IgD-negative memory B cell (primary cell): Measurements from ENCODE around the gene ZNF611. TPM values are rescaled to one million over a fixed set of nuclear protein-coding genes. Genes with fewer than 3 reads are reported as not detected.
"Not testable (repeated sequence)": the region's sequence is repeated elsewhere in the genome, so short reads cannot be mapped to it uniquely, and the experiment has no call there.

Experiments
- H3K27ac Mint-ChIP-seq, 3 donors: one replicate each; pipeline ENCODE4 v1.8.0; 2020 to 2022; ENCODE audit warnings: mild to moderate bottlenecking in 3 of 3, mixed read lengths in 3 of 3, moderate library complexity in 1 of 3
- H3K27me3 Mint-ChIP-seq: one replicate; pipeline ENCODE4 v1.8.0; 2021; ENCODE audit warnings: mixed read lengths
- H3K36me3 Mint-ChIP-seq: one replicate; pipeline ENCODE4 v1.8.0; 2020; ENCODE audit warnings: mild to moderate bottlenecking, mixed read lengths
- H3K4me1 Mint-ChIP-seq, 3 donors: one replicate each; pipeline ENCODE4 v1.8.0; 2020 to 2022; ENCODE audit warnings: mixed read lengths in 3 of 3, mild to moderate bottlenecking in 1 of 3
- H3K4me3 Mint-ChIP-seq, 4 donors: one replicate each; pipeline ENCODE4 v1.8.0; 2020 to 2022; ENCODE audit warnings: mild to moderate bottlenecking in 4 of 4, mixed read lengths in 4 of 4, moderate library complexity in 3 of 4
- H3K9me3 Mint-ChIP-seq, 3 donors: one replicate each; pipeline ENCODE4 v1.8.0; 2020 to 2021; ENCODE audit warnings: mixed read lengths in 3 of 3, mild to moderate bottlenecking in 1 of 3
- polyA plus RNA-seq: library from polyadenylated mRNA; unstranded; fragments of 300-500 nt; fragmentation: Illumina TruSeq; gene quantifications from one replicate; pipeline ENCODE4 v1.2.3, GENCODE V29; 2021

Gene ZNF611
- polyA plus RNA-seq, 1 donor from 2014 or later: 33.7 TPM

- Mint-ChIP-seq H3K27me3 (no peaks in the 10 kb centered on the region), H3K9me3 (peaks cover 0 to 4% (median 0%) of the 10 kb centered on the region in 3 donors), H3K4me3 (no peak overlapping the region), H3K4me1 (peaks cover 3 to 7% (median 3%) of the 10 kb centered on the region in 3 donors), H3K27ac (peak overlapping the region in 1 of 3 donors; percentile 67), H3K36me3 (peaks cover 15% of the 10 kb centered on the region)
Observed at GRCh38 chr19:52679598-52679997, 55.2 kb downstream of the ZNF611 start.

GRCh38 chr19:52675239-52675638 is 59.6 kb downstream of the ZNF611 start:
- not testable (repeated sequence) for H3K27ac Mint-ChIP-seq, H3K4me1 Mint-ChIP-seq

GRCh38 chr19:52673014-52673413 is 61.8 kb downstream of the ZNF611 start:
- peaks cover 1 to 3% (median 3%) of the 10 kb centered on the region in 3 donors for H3K4me1 Mint-ChIP-seq
- peaks cover 20% of the 10 kb centered on the region for H3K36me3 Mint-ChIP-seq
- H3K27ac Mint-ChIP-seq: no peak overlapping the region
- H3K4me3 Mint-ChIP-seq: peak overlapping the region in 1 of 4 donors; percentile 45
- H3K27me3 Mint-ChIP-seq: no peaks in the 10 kb centered on the region
- peaks cover 0 to 8% (median 3%) of the 10 kb centered on the region in 3 donors for H3K9me3 Mint-ChIP-seq

More at GRCh38 chr19:52675239-52675638, 59.6 kb downstream of the ZNF611 start:
- H3K36me3 Mint-ChIP-seq: peaks cover 22% of the 10 kb centered on the region
- not testable (repeated sequence) for H3K9me3 Mint-ChIP-seq, H3K27me3 Mint-ChIP-seq, H3K4me3 Mint-ChIP-seq

- Mint-ChIP-seq H3K9me3 (peaks cover 0 to 4% (median 3%) of the 10 kb centered on the region in 3 donors), H3K27ac (no peak overlapping the region), H3K27me3 (no peaks in the 10 kb centered on the region), H3K4me1 (peaks cover 0 to 4% (median 0%) of the 10 kb centered on the region in 3 donors), H3K4me3 (no peak overlapping the region), H3K36me3 (peaks cover 19% of the 10 kb centered on the region)
Observed at GRCh38 chr19:52670046-52670445, 64.8 kb downstream of the ZNF611 start.

GRCh38 chr19:52669586-52669985 is 65.3 kb downstream of the ZNF611 start:
- Mint-ChIP-seq H3K4me3 (no peak overlapping the region), H3K27me3 (no peaks in the 10 kb centered on the region), H3K9me3 (peaks cover 0 to 4% (median 3%) of the 10 kb centered on the region in 3 donors), H3K27ac (no peak overlapping the region), H3K36me3 (peaks cover 18% of the 10 kb centered on the region), H3K4me1 (peaks cover 0 to 4% (median 0%) of the 10 kb centered on the region in 3 donors)

GRCh38 chr19:52667972-52668371 is 66.9 kb downstream of the ZNF611 start:
- Mint-ChIP-seq H3K4me1 (peaks cover 0 to 4% (median 0%) of the 10 kb centered on the region in 3 donors), H3K9me3 (peaks cover 0 to 6% (median 3%) of the 10 kb centered on the region in 3 donors), H3K27me3 (no peaks in the 10 kb centered on the region), H3K27ac (no peak overlapping the region), H3K4me3 (no peak overlapping the region), H3K36me3 (peaks cover 15% of the 10 kb centered on the region)

GRCh38 chr19:52666506-52666905 is 68.3 kb downstream of the ZNF611 start:
- H3K4me3 Mint-ChIP-seq: no peak overlapping the region
- peaks cover 0 to 4% (median 0%) of the 10 kb centered on the region in 3 donors for H3K4me1 Mint-ChIP-seq
- H3K9me3 Mint-ChIP-seq: peaks cover 3% of the 10 kb centered on the region in 3 donors
- no peak overlapping the region for H3K27ac Mint-ChIP-seq
- H3K27me3 Mint-ChIP-seq: no peaks in the 10 kb centered on the region
- peaks cover 15% of the 10 kb centered on the region for H3K36me3 Mint-ChIP-seq

GRCh38 chr19:52665529-52665928 is 69.3 kb downstream of the ZNF611 start:
- peaks cover 19% of the 10 kb centered on the region for H3K36me3 Mint-ChIP-seq
- peaks cover 3 to 9% (median 4%) of the 10 kb centered on the region in 3 donors for H3K9me3 Mint-ChIP-seq
- peaks cover 0 to 4% (median 0%) of the 10 kb centered on the region in 3 donors for H3K4me1 Mint-ChIP-seq
- no peaks in the 10 kb centered on the region for H3K27me3 Mint-ChIP-seq
- H3K4me3 Mint-ChIP-seq: no peak overlapping the region
- no peak overlapping the region for H3K27ac Mint-ChIP-seq

- Mint-ChIP-seq H3K36me3 (peaks cover 21% of the 10 kb centered on the region), H3K27ac (no peak overlapping the region), H3K4me1 (peaks cover 0 to 4% (median 0%) of the 10 kb centered on the region in 3 donors), H3K27me3 (no peaks in the 10 kb centered on the region), H3K9me3 (peaks cover 3 to 14% (median 3%) of the 10 kb centered on the region in 3 donors), H3K4me3 (no peak overlapping the region)
Observed at GRCh38 chr19:52665027-52665426, 69.8 kb downstream of the ZNF611 start.

GRCh38 chr19:52664461-52664860 is 70.4 kb downstream of the ZNF611 start:
- Mint-ChIP-seq H3K27me3 (no peaks in the 10 kb centered on the region), H3K36me3 (peaks cover 24% of the 10 kb centered on the region)

GRCh38 chr19:52662631-52663030 is 72.2 kb downstream of the ZNF611 start:
- Mint-ChIP-seq H3K36me3 (peaks cover 31% of the 10 kb centered on the region), H3K4me1 (peaks cover 0 to 4% (median 0%) of the 10 kb centered on the region in 3 donors), H3K27ac (no peak overlapping the region), H3K27me3 (no peaks in the 10 kb centered on the region), H3K4me3 (no peak overlapping the region), H3K9me3 (peaks cover 2 to 15% (median 7%) of the 10 kb centered on the region in 3 donors)

More at GRCh38 chr19:52664461-52664860, 70.4 kb downstream of the ZNF611 start:
- no peak overlapping the region for H3K27ac Mint-ChIP-seq
- H3K9me3 Mint-ChIP-seq: peaks cover 1 to 15% (median 2%) of the 10 kb centered on the region in 3 donors
- H3K4me1 Mint-ChIP-seq: peaks cover 0 to 4% (median 0%) of the 10 kb centered on the region in 3 donors
- no peak overlapping the region for H3K4me3 Mint-ChIP-seq

- Mint-ChIP-seq H3K27me3 (no peaks in the 10 kb centered on the region), H3K4me1 (no peaks in the 10 kb centered on the region), H3K9me3 (peaks cover 2 to 18% (median 7%) of the 10 kb centered on the region in 3 donors), H3K4me3 (no peak overlapping the region), H3K27ac (no peak overlapping the region), H3K36me3 (peaks cover 27% of the 10 kb centered on the region)
Observed at GRCh38 chr19:52660981-52661380, 73.9 kb downstream of the ZNF611 start.

GRCh38 chr19:52659013-52659412 is 75.8 kb downstream of the ZNF611 start:
- no peaks in the 10 kb centered on the region for H3K27me3 Mint-ChIP-seq
- H3K9me3 Mint-ChIP-seq: peaks cover 5 to 18% (median 10%) of the 10 kb centered on the region in 3 donors
- H3K27ac Mint-ChIP-seq: no peak overlapping the region
- no peak overlapping the region for H3K4me3 Mint-ChIP-seq
- peaks cover 38% of the 10 kb centered on the region for H3K36me3 Mint-ChIP-seq
- no peaks in the 10 kb centered on the region for H3K4me1 Mint-ChIP-seq

GRCh38 chr19:52658595-52658994 is 76.2 kb downstream of the ZNF611 start:
- H3K4me1 Mint-ChIP-seq: no peaks in the 10 kb centered on the region
- H3K9me3 Mint-ChIP-seq: peaks cover 5 to 23% (median 11%) of the 10 kb centered on the region in 3 donors
- H3K36me3 Mint-ChIP-seq: peaks cover 39% of the 10 kb centered on the region
- no peaks in the 10 kb centered on the region for H3K27me3 Mint-ChIP-seq
- H3K4me3 Mint-ChIP-seq: no peak overlapping the region
- no peak overlapping the region for H3K27ac Mint-ChIP-seq

- Mint-ChIP-seq H3K36me3 (peaks cover 31% of the 10 kb centered on the region), H3K4me1 (peaks cover 0 to 1% (median 0%) of the 10 kb centered on the region in 3 donors), H3K27ac (no peak overlapping the region), H3K4me3 (no peak overlapping the region), H3K27me3 (no peaks in the 10 kb centered on the region), H3K9me3 (peaks cover 16 to 45% (median 29%) of the 10 kb centered on the region in 3 donors)
Observed at GRCh38 chr19:52653161-52653560, 81.7 kb downstream of the ZNF611 start.
